H1 (cell line): Measurements from ENCODE around the gene TMEM82. TPM values are rescaled to one million over a fixed set of nuclear protein-coding genes. Genes with fewer than 3 reads are reported as not detected.

Source experiments
- BRCA1 ChIP-seq: IDR thresholded peaks from 2 replicates; pipeline ENCODE4 v1.6.1; 2012; ENCODE audit warnings: low read depth, low read length, improper control_type of control experiment
- HDAC6 ChIP-seq: IDR thresholded peaks from one replicate; pipeline ENCODE4 v1.7.1; 2012; ENCODE audit warnings: low read depth, mild to moderate bottlenecking, inconsistent platforms, low read length, moderate library complexity
- JUN ChIP-seq: IDR thresholded peaks from 2 replicates; pipeline ENCODE4 v1.6.1; 2011; ENCODE audit warnings: low read depth, mild to moderate bottlenecking, improper control_type of control experiment, low read length
- PHF8 ChIP-seq: fragments of 200-600 bp; sonication (generic); conservative IDR thresholded peaks from 2 replicates; pipeline ENCODE4 v1.7.1; 2012; ENCODE audit warnings: low read depth, mild to moderate bottlenecking, inconsistent platforms, low read length, moderate library complexity
- POLR2AphosphoS5 ChIP-seq: IDR thresholded peaks from 2 replicates; pipeline ENCODE4 v1.6.1; 2011; ENCODE audit warnings: low read depth, low read length
- SP1 ChIP-seq: IDR thresholded peaks from 2 replicates; pipeline ENCODE4 v1.6.1; 2011; ENCODE audit warnings: low read depth, low read length
- SP2 ChIP-seq: IDR thresholded peaks from 2 replicates; pipeline ENCODE4 v1.6.1; 2012; ENCODE audit warnings: mild to moderate bottlenecking, low read length, inconsistent platforms
- TCF12 ChIP-seq: IDR thresholded peaks from 2 replicates; pipeline ENCODE4 v1.6.1; 2011; ENCODE audit warnings: low read depth, mild to moderate bottlenecking, low read length
- polyA plus RNA-seq, 7 experiments: library from polyadenylated mRNA; depleted of rRNA in 3 of 7; stranded (reverse) in 5 of 7; unstranded in 2 of 7; fragments of >200 nt in 5 of 7; fragments of 200-250 nt in 2 of 7; gene quantifications; 1 replicate in 5 of 7; 2 replicates in 1 of 7; 4 replicates in 1 of 7; pipeline versions ENCODE4 v1.2.1 to v1.2.3, GENCODE V29; 2011 to 2013; ENCODE audit warnings: missing spikeins in 2 of 7, mixed read lengths in 2 of 7
- total RNA-seq: library from RNA; stranded (reverse); fragmentation: NEBNext Ultra II Directional; extraction: Animal tissue kit (Norgen Biotek cat#: 25700); gene quantifications from 2 replicates; pipeline ENCODE4 v1.2.1, GENCODE V29; 2021
- TF ChIP-seq, protein P1 (sequence below): fragments of 300-600 bp; sonication (generic); IDR thresholded peaks from 2 replicates; pipeline ENCODE4 v1.7.1; 2012; ENCODE audit warnings: low read length, moderate library complexity, mild to moderate bottlenecking, inconsistent platforms; ENCODE audit not compliant: insufficient replicate concordance

The TMEM82 gene
- total and polyA plus RNA-seq, 2 of the 8 experiments (the other 6 are each of a cell fraction or from before 2014, with no cell fraction given) = 0.32 to 2.1 TPM

DNA sequence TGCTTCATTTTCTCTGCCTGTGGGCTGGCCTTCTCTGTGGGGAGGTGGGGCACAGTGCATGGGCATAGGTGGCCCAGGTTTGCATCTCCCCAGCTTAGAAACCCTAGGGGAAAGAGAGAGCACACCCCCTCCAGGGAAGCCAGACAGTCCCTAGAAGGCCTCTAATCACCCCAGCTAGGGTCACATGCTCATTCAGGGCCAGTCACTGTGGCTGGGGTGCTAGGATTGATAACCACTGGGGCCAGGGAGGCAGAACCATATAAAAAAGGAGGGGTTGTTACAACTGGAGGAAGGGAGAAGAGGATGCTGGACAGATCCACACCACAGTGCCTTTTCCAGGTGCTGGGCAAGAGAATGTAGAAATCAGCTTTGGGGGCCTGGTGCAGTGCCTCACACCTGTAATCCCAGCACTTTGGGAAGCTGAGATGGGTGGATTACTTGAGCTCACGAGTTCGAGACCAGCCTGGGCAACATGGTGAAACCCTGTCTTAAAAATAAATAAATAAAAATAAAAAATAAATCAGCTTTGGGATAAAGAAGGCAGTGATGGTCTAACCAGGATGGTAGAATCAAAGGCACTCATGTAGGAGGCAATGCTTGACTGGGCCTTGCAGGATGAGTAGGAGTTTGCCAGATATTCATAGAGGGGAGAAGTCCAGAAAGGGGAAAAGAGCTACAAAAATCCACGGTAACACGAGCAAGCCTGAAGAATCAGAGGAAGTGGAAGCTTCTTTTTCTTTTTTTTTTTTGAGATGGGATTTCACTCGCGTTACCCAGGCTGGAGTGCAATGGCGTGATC, 35.8 kb downstream of the TMEM82 start (continued):
- TF ChIP-seq, protein P1, sequence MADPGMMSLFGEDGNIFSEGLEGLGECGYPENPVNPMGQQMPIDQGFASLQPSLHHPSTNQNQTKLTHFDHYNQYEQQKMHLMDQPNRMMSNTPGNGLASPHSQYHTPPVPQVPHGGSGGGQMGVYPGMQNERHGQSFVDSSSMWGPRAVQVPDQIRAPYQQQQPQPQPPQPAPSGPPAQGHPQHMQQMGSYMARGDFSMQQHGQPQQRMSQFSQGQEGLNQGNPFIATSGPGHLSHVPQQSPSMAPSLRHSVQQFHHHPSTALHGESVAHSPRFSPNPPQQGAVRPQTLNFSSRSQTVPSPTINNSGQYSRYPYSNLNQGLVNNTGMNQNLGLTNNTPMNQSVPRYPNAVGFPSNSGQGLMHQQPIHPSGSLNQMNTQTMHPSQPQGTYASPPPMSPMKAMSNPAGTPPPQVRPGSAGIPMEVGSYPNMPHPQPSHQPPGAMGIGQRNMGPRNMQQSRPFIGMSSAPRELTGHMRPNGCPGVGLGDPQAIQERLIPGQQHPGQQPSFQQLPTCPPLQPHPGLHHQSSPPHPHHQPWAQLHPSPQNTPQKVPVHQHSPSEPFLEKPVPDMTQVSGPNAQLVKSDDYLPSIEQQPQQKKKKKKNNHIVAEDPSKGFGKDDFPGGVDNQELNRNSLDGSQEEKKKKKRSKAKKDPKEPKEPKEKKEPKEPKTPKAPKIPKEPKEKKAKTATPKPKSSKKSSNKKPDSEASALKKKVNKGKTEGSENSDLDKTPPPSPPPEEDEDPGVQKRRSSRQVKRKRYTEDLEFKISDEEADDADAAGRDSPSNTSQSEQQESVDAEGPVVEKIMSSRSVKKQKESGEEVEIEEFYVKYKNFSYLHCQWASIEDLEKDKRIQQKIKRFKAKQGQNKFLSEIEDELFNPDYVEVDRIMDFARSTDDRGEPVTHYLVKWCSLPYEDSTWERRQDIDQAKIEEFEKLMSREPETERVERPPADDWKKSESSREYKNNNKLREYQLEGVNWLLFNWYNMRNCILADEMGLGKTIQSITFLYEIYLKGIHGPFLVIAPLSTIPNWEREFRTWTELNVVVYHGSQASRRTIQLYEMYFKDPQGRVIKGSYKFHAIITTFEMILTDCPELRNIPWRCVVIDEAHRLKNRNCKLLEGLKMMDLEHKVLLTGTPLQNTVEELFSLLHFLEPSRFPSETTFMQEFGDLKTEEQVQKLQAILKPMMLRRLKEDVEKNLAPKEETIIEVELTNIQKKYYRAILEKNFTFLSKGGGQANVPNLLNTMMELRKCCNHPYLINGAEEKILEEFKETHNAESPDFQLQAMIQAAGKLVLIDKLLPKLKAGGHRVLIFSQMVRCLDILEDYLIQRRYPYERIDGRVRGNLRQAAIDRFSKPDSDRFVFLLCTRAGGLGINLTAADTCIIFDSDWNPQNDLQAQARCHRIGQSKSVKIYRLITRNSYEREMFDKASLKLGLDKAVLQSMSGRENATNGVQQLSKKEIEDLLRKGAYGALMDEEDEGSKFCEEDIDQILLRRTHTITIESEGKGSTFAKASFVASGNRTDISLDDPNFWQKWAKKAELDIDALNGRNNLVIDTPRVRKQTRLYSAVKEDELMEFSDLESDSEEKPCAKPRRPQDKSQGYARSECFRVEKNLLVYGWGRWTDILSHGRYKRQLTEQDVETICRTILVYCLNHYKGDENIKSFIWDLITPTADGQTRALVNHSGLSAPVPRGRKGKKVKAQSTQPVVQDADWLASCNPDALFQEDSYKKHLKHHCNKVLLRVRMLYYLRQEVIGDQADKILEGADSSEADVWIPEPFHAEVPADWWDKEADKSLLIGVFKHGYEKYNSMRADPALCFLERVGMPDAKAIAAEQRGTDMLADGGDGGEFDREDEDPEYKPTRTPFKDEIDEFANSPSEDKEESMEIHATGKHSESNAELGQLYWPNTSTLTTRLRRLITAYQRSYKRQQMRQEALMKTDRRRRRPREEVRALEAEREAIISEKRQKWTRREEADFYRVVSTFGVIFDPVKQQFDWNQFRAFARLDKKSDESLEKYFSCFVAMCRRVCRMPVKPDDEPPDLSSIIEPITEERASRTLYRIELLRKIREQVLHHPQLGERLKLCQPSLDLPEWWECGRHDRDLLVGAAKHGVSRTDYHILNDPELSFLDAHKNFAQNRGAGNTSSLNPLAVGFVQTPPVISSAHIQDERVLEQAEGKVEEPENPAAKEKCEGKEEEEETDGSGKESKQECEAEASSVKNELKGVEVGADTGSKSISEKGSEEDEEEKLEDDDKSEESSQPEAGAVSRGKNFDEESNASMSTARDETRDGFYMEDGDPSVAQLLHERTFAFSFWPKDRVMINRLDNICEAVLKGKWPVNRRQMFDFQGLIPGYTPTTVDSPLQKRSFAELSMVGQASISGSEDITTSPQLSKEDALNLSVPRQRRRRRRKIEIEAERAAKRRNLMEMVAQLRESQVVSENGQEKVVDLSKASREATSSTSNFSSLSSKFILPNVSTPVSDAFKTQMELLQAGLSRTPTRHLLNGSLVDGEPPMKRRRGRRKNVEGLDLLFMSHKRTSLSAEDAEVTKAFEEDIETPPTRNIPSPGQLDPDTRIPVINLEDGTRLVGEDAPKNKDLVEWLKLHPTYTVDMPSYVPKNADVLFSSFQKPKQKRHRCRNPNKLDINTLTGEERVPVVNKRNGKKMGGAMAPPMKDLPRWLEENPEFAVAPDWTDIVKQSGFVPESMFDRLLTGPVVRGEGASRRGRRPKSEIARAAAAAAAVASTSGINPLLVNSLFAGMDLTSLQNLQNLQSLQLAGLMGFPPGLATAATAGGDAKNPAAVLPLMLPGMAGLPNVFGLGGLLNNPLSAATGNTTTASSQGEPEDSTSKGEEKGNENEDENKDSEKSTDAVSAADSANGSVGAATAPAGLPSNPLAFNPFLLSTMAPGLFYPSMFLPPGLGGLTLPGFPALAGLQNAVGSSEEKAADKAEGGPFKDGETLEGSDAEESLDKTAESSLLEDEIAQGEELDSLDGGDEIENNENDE = no peak
- TF ChIP-seq POLR2AphosphoS5 (no peak), SP1 (no peak), PHF8 (no peak), BRCA1 (no peak), SP2 (no peak), JUN (no peak), TCF12 (no peak), HDAC6 (no peak)
